Kidney epithelial cell (primary cell): ENCODE measurements around the gene ST8SIA2. TPM values are rescaled to one million over a fixed set of nuclear protein-coding genes. Genes with fewer than 3 reads are reported as not detected.

ENCODE experiments used
- DNase-seq: peaks from one replicate; pipeline ENCODE4 v3.0.0-alpha.2; 2010; ENCODE audit warnings: low read depth
- H3K27me3 ChIP-seq: 2 replicates; pipeline ENCODE4 v1.6.0; 2011; ENCODE audit warnings: low read length; ENCODE audit not compliant: control insufficient read depth, insufficient read depth
- H3K36me3 ChIP-seq: 2 replicates; pipeline ENCODE4 v1.5.1; 2011; ENCODE audit warnings: low read length; ENCODE audit not compliant: control insufficient read depth, insufficient read depth
- H3K4me3 ChIP-seq: 2 replicates; pipeline ENCODE4 v1.5.1; 2011; ENCODE audit warnings: low read depth, mild to moderate bottlenecking, control low read depth, low read length
- CTCF ChIP-seq: IDR thresholded peaks from 2 replicates; pipeline ENCODE4 v1.5.1; 2011; ENCODE audit warnings: mild to moderate bottlenecking, moderate library complexity, low read length, control low read depth, inconsistent platforms; ENCODE audit not compliant: insufficient read depth, poor library complexity, severe bottlenecking
- total RNA-seq: library from RNA; depleted of rRNA; stranded (reverse); fragments of >200 nt; gene quantifications from 2 replicates; pipeline ENCODE4 v1.2.3, GENCODE V29; 2015

ST8SIA2 gene
- total RNA-seq, 1 donor from 2014 or later: 7.0 TPM

DNA sequence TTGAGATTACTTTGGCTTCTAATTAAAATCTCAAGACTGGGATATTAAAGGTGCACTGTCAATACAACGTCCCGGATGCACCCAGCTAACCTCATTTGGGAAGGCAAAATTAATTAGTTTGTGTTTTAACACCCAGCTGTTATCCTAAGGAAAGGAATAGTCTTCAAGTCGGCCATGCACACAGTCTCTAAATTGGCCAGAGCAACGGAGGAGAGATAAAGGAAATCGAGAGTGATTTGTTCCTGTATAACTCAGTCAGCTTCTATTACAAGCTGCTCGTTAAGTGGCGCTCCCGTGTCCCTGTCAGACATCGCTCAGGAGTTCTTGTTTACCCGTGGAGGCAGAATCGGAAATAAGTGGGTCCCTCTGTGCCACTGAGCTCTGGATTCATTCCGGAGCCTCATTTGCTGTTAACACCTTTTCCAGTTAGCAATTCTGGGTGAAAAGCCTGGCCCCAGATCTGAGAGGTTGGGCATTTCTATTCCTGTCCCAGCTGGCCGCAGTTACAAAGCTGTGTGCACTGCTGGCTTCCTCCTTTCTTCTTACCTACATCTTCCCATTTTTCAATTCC, 63.9 kb downstream of the ST8SIA2 start:
- no peaks in the 10 kb centered on the region for H3K36me3 ChIP-seq
- no peak overlapping the region for H3K4me3 ChIP-seq
- DNase-seq: no peak
- no peaks in the 10 kb centered on the region for H3K27me3 ChIP-seq
- TF ChIP-seq CTCF: no peak

DNA sequence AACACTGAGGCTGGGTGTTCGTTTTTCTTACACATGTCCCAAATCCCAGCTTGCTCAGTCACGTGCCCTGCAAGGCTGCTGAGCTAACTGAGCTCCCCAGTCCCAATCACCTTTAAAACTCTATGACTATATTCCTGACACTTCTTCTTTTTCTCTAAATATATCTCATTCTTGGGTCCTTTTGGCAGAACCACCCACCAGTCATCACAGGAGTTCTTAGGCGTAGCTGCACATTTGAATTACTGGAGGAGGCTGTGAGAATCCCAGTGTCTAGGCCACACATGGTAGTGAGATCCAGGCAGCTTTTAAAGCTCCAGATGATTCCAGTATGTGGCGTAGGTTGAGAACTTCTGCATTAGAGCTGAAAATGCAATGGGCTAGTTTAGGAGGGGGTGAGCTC, 66.3 kb downstream of the ST8SIA2 start:
- Histone ChIP-seq H3K27me3 (no peaks in the 10 kb centered on the region), H3K4me3 (no peak overlapping the region), H3K36me3 (no peaks in the 10 kb centered on the region)
- no peak for DNase-seq
- TF ChIP-seq CTCF: no peak

DNA sequence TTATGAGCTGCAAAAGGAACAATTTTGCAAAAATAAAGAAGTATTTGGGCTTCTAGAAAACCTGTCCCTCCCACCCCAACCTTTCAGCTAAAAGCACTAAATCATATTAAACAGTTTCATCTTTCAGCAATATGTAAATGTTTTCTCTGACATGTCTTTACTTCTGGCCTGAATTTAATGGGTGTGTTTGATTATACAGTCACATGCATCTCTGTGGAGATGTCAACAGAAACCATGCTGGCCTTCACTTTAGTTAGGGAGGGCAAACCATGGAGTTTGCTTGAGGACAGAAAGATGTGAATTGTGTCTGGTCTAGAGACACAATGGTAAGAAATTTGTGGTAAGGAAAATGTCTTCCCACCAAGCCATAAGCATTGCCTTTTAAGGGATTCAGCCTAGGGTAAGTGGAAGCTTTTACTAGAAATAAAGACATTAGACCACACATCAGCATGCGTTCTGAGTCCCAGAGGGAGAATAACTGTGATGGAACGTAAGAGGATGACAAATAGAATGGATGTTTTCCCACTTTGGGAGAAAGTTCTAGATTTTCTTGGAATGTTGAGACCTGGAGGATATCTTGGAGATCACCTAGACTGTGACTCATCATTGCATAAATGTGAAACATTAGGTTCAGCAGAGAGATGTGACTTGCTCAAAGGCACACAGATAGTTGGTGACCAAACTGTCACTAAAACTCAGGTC, 68.9 kb downstream of the ST8SIA2 start:
- Histone ChIP-seq H3K36me3 (no peaks in the 10 kb centered on the region), H3K4me3 (no peak overlapping the region), H3K27me3 (no peaks in the 10 kb centered on the region)
- no peak for TF ChIP-seq CTCF
- no peak for DNase-seq

- DNase-seq: no peak
- no peaks in the 10 kb centered on the region for H3K27me3 ChIP-seq
- no peak overlapping the region for H3K4me3 ChIP-seq
- H3K36me3 ChIP-seq: no peaks in the 10 kb centered on the region
- no peak for TF ChIP-seq CTCF
These were observed 69.7 kb downstream of the ST8SIA2 start for GRCh38 chr15:92463352-92463751.

- TF ChIP-seq CTCF: no peak
- no peak for DNase-seq
- Histone ChIP-seq H3K27me3 (no peaks in the 10 kb centered on the region), H3K36me3 (no peaks in the 10 kb centered on the region), H3K4me3 (no peak overlapping the region)
These were observed 70.1 kb downstream of the ST8SIA2 start for GRCh38 chr15:92463826-92464225.

GRCh38 chr15:92466834-92467233, 73.2 kb downstream of the ST8SIA2 start:
- Histone ChIP-seq H3K27me3 (no peaks in the 10 kb centered on the region), H3K36me3 (no peaks in the 10 kb centered on the region), H3K4me3 (no peak overlapping the region)
- no peak for TF ChIP-seq CTCF
- no peak for DNase-seq
